A204.1 (cell line): ENCODE data around the gene MPRIP.
A peak's percentile ranks its signal among the peaks of the same experiment; 100 is the strongest.

ENCODE experiments used
- FAIRE-seq: peaks from 2 replicates; lab custom pipeline; 2012; peaks lifted over from hg19 to GRCh38; lab: Jason Lieb, UNC

Gene MPRIP

GRCh38 chr17:17216776-17217175 lies 174.5 kb downstream of the MPRIP start:
- FAIRE-seq, result no peak

- no peak for FAIRE-seq
These were observed 175.7 kb downstream of the MPRIP start for GRCh38 chr17:17217995-17218394.

DNA sequence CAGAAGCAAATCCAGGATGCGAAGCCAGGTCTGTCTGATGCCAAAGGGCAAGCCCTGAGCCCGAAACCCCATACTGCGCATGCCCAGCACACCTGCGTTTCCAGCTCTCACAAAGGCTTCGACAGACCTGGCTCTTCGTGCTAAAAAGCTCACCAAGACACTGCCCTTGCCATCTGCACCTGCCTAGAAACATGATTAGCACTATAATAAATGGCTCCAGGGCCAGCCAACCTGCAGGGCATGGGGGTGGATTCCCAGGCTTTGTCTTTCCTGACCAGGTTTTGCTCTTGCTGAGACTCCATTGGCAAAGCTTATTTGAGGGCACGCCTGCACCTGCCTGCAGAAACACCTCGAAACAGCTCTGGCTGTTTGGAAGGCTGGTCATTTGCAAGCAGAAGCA lies 178.3 kb downstream of the MPRIP start:
- FAIRE-seq, result no peak

- no peak for FAIRE-seq
These were observed 179.1 kb downstream of the MPRIP start for GRCh38 chr17:17221329-17221728.

GRCh38 chr17:17223736-17224135 lies 181.5 kb downstream of the MPRIP start:
- FAIRE-seq, result no peak

GRCh38 chr17:17224137-17224536 lies 181.9 kb downstream of the MPRIP start:
- FAIRE-seq, result no peak

DNA sequence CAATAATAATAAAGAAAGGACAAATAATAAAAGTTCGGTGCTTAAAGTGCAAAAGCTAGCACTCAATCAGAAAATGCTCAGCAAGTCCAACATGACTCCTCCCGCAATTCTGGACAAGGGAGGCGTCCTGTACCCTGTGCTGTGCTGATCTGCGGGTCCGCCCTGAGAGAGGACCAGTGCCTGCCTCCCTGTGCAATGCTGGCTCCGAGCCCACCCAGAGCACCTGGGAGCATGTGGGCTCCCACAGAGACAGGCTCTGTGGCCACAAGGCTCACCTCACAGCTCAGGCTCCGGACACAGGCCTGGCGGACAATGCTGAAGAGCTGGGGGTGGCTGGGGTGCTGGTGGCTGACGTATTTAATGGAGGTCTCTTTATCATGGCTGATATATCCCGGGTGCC lies 183.6 kb downstream of the MPRIP start:
- FAIRE-seq, result no peak

- FAIRE-seq, result no peak
These were observed 184.4 kb downstream of the MPRIP start for GRCh38 chr17:17226451-17227265.

DNA sequence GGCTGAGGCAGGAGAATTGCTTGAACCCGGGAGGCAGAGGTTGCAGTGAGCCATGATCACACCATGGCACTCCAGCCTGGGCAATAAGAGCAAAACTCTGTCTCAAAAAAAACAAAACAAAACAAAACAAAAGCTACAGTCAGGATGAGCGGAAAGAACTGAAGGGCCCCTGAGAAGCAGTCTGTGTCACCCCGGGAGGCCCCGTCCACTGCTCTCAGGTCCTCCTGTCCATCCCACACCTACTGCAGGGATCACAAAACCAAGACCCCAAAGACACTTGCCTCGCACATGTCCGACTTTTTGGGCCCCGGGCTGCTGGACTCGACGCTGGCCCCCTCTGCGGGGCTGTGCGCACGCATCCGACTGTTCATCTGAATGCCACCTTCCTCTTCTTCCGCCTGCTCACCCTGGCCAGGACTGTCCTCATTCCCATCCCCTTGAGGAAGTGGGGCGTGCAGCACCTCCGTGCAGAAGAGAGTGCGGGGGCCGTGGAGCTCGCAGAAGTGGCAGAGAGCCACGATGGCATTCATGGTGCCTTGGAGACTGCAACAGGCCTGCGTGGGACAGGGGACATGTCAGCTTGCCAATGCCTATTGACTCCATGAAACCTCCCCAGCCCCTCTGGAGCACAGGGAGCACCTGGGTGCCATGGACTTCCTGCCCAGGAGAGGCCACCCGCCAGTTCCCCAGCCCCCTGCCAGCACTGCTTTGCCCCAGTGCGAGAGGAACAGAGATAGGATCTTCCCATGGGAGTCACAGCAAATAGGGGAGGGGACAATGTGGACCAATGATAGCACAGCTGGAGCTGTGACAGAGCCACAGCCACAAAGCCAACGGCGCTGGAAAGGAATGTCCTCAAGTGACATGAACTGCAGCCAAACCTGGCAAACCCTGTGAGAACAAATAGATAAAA lies 185.6 kb downstream of the MPRIP start:
- FAIRE-seq, result no peak

DNA sequence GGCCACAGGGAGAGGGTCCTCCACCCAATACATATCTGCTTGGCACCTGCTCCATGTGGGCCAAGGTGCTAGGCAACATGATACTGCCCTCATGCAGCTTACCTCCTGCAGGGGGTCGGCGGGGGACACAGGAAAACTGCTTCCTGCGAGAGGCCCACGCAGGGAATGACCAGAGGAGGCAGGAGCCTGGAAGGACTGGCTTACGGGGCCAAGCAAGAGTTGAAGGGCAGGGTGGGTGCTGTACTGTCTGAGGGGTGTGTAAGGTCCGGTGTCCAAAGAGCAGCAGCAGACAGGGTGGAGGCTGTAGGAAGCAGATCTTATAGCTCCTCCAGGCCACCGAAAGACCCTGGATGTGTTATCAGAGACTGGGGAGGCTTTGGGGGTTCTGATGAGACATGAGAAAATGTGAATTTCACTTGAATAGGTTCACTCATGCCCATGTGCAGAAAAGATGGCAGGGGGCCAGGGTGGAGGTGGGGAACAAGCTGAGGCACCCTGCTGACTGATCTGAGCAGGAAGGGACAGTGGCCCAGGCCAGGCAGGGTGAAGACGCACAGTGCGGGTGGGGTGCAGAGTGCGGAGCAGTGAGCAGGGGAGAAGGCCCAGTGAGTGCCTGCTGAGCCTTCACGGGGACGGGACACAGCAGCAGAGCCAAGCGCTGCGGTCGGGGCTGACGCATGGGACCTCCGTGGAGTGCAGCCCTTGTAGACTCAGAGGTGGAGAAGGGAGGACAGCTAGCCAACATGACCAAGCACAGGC lies 186.4 kb downstream of the MPRIP start:
- no peak for FAIRE-seq

GRCh38 chr17:17229416-17230384 lies 187.4 kb downstream of the MPRIP start:
- no peak for FAIRE-seq

GRCh38 chr17:17231621-17232302 lies 189.5 kb downstream of the MPRIP start:
- no peak for FAIRE-seq

DNA sequence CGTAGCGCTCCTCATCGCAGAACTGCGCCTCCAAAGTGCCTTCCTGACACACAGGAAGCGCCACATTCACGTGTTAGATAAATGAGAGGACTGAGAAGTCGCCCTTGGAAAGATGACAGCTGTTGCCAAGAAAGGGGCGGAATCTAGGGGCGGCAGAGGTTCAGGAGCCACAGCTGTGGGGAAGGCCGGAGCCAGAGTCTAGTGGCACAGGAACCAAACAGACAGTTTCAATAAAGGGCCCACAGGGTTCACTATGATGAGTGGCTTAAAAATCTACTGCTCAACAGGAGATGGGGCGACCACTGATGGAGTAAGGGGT lies 190.0 kb downstream of the MPRIP start:
- no peak for FAIRE-seq

GRCh38 chr17:17235212-17236174 lies 193.2 kb downstream of the MPRIP start:
- no peak for FAIRE-seq

DNA sequence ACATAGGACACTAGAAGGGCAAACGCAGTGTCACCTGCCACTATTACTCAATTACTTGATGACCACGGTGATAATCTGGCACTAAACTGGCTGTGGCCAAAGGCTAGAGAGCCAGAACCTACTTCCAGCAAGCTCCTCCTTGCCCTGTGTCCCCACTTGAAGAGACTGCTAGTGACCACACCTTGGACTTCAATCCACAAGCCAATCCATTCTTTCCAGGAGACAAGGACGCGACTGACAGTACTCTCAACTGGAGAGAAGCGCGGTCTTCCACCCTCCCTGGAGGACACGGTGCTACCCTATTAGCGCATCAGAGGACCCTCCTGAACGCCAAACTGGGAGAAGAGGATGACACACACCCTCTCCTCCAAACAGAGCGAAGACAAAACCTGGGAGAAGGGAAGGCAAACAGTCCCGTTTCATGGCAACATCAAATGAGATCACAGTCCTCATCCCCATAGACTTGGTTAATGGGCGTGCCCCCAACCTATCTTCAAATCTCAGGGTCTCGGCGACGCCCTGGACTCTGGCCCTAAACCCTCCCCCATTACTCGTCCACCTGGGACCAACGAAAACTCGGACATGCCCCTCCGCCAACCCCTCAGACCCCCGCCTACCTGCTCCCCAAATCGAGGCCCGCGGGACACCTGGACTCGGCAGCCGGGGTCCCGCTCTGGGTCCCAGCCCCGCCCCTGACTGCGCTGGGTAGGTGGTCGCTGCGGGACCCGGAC lies 194.2 kb downstream of the MPRIP start:
- FAIRE-seq, result no peak

- peak; percentile 30 for FAIRE-seq
These were observed 195.0 kb downstream of the MPRIP start, which contains the start of gene FLCN for GRCh38 chr17:17237026-17237799. TSS of gene FLCN (minus strand) at chr17:17237168. CDS start at chr17:17228137, 9,031 bp downstream.

GRCh38 chr17:17239832-17240231 lies 197.6 kb downstream of the MPRIP start:
- no peak for FAIRE-seq

DNA sequence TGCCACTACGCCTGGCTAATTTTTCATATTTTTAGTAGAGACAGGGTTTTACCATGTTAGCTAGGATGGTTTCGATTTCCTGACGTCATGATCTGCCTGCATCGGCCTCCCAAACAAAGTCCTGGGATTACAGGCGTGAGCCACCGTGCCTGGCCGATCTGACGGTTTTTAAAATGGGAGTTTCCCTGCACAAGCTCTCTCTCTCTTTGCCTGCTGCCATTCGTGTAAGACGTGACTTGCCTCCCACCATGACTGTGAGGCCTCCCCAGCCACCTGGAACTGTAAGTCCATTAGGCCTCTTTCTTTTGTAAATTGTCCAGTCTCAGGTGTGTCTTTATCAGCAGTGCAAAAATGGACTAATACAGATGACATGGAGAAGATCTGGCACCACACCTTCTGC lies 199.4 kb downstream of the MPRIP start:
- FAIRE-seq, result no peak
